EH (cell line): Measurements from ENCODE around the gene TRIM61.
"Not testable (repeated sequence)": the region's sequence is repeated elsewhere in the genome, so short reads cannot be mapped to it uniquely, and the experiment has no call there.

Experiments
- DNase-seq: peaks from one replicate; pipeline ENCODE4 v3.0.0-alpha.2; 2015; ENCODE audit warnings: low read depth

Gene TRIM61

DNA sequence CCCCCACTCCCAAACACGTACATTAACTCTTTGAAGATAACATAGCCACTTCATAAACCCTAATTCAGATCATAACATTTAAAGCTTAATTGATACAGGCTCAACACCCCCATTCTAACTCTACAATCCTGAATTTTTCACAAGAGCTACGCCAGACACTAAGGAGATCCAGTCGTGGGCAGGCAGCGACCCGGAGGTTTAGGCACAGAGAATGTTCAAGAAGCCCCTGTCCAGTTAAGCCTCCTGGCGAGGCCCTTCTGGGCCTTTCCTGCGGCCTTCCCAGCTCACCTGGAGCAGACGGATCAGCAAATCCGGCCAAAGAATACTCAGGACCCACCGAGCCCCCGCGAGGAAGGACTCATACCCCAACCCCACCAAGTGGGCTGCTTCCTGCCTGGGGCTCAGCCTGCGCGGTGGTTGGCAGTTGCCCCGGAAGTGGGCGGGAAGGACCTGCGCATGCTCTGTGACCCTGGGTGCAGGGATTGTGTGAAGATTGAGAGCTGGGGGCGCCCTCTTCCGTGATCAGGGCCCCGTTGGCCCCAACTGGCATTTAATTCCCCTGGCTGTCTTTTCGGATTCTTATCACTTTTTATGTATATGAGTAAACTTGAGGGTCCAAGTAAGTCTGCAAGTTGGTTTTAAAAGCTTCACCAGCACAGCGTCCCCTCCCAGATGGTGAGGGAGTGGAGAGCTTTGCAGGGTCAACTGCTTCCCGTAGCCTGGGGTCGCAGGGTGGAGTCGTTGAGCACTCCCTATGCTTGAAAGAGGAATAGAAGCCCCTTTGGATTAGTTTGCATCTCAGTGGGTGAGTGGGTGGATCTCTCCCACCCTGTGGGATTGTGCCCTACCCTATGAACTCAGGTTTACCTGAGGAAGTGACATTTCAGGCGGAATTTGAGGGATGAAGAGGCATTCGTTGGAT is at the start of gene TRIM61:
Gene TRIM61, minus strand, starts transcription at position 415 of the 922 bp plus-strand sequence. CDS start 7,655 bp downstream, outside the sequence.
- peak; percentile 61 for DNase-seq

DNA sequence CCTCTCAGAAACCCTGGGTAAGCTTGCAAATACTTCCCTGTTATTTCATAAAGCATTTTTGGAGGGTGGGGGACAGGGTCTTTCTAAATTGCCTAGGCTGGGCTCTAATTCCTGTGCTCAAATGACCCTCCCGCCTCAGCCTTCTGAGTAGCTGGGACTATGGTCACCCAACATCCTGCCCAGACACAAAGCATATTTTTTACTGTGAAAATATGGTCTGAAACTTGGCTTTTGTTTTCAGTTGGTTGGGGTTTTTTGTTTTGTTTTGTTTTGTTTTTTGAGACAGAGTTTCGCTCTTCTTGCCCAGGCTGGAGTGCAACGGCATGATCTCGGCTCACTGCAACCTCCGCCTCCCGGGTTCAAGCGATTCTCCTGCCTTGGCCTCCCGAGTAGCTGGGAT is 48.3 kb upstream of the TRIM61 start:
- not testable (repeated sequence) for DNase-seq

- not testable (repeated sequence) for DNase-seq
Measured at GRCh38 chr4:165019995-165020394, 42.5 kb upstream of the TRIM61 start.

- peak; percentile 6 for DNase-seq
Measured at GRCh38 chr4:165016971-165017370, 39.5 kb upstream of the TRIM61 start.

DNA sequence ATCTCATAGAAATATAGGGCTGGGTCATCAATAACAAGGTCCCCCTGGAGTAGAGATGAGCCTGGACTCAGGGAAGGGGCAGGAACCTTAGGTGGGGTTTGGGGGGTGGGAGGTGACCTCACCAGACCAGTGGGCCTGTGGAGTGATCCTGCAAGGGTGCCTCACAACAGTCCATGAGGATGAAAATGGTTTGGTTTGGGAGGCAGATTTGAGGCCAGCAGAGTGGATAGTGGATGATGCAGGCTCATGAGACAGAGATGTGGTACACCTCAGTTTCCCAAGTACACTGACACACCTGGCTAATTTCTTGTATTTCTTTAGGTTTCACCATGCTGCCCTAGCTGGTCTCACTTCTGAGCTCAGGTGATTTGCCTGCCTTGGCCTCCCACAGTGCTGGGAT is 36.2 kb upstream of the TRIM61 start:
- no peak for DNase-seq

DNA sequence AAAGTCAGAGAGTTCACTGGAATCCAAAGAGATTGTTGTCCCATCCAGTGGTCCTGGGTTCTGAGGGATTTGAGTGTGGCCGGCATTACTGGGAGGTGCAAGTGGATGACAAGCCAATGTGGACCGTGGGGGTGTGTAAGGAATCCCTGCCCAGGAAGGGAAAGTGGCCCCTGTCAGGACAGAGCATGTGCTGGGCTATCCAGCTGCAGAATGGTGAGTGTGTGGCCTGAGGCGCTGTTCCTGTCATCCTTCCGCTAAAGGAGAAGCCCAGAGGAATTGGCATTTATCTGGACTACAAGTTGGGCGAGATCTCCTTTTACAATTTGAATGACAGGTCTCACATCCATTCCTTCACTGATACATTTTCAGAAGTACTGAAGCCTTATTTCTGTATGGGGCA is 33.9 kb upstream of the TRIM61 start:
- no peak for DNase-seq

DNA sequence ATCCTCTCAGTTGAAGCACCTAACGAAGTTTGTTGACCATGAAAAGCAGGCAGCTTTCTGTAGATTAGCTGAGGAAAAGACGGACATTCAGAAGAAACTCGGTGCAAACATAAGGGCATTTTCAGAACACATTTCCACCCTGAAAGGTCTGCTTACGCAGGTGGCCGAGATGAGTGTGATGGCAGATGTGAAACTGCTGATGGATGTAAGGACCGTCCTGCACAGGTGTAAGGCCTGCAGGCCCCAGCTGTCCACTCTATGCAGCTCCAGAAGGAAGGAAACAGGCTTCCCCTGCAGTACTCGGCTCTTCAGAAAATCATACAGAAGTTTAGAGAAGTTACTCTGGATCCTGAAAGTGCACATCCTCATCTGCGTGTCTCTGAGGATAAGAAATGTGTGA is 33.5 kb upstream of the TRIM61 start:
- no peak for DNase-seq

DNA sequence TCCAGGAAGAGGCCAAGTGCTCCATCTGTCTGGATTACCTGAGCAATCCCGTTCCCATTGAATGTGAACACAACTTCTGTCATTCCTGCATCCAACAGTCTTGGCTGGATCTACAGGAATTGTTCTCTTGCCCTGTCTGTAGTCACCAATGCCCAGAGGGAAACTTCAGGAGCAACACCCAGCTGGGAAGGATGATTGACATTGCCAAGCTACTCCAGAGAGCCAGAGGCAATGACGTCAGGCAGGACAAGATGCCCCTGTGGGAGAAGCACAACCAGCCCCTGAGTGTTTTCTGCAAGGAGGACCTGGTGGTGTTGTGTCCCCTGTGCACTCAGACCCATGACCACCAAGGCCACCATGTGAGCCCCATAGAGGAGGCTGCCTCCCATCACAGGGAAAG is 33.0 kb upstream of the TRIM61 start:
- DNase-seq, result no peak

- no peak for DNase-seq
Measured at GRCh38 chr4:165009493-165010227, 32.2 kb upstream of the TRIM61 start.

DNA sequence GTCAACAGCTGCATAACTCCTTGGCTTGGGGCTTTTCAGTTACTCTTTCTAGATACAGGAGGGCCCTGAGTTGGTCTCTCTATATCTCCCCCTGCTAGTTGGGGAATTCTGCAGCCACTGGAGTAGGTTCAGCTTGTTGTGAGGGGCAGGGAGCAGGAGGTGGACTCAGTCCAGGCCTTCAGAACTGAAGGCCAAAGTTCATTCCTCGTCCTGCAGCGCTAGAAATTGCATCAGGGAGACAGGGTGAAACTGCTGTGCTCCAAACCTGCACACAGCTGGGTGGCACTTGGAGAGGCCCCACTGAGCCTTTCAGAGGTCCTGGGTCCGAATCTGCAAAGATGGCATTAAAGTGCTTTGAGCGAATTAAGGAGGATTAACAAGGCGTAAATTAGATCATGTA is 29.4 kb upstream of the TRIM61 start:
- DNase-seq, result no peak

- DNase-seq, result no peak
Measured at GRCh38 chr4:165006456-165006855, 29.0 kb upstream of the TRIM61 start.

GRCh38 chr4:165005352-165005925 is 28.0 kb upstream of the TRIM61 start:
- no peak for DNase-seq

GRCh38 chr4:165001957-165002356 is 24.5 kb upstream of the TRIM61 start:
- DNase-seq, result not testable (repeated sequence)

DNA sequence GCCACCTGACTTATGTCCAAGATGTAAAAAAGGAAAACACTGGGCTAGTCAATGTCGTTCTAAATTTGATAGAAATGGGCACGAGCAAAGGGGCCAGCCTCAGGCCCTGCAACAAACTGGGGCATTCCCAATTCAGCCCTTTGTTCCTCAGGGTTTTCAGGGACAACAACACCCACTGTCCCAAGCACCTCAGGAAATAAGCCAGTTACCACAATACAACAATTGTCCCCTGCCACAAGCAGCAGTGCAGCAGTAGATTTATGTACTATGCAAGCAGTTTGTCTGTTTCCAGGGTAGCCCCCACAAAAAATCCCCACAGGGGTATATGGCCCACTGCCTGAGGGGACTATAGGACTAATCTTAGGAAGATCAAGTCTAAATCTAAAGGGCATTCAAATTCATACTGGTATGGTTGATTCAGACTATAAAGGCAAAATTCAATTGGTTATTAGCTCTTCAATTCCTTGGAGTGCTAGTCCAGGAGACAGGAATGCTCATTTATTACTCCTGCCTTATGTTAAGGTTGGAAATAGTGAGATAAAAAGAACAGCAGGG is 21.1 kb upstream of the TRIM61 start:
- DNase-seq, result not testable (repeated sequence)

GRCh38 chr4:164997941-164998340 is 20.5 kb upstream of the TRIM61 start:
- DNase-seq, result no peak

DNA sequence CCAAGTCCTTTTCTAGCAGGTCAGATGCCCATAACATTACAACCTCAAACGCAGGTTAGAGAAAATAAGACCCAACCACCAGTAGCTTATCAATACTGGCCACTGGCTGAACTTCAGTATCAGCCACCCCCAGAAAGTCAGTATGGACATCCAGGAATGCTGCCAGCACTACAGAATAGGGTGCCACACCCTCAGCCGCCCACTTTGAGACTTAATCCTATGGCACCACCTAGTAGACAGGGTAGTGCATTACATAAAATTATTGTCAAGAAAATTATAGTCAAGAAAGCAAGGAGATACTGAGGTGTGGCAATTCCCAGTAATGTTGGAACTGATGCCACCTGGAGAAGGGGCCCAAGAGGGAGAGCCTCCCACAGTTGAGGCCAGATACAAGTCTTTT is 19.9 kb upstream of the TRIM61 start:
- peak; percentile 13 for DNase-seq

GRCh38 chr4:164996123-164996522 is 18.7 kb upstream of the TRIM61 start:
- DNase-seq, result not testable (repeated sequence)

GRCh38 chr4:164990786-164991185 is 13.3 kb upstream of the TRIM61 start:
- not testable (repeated sequence) for DNase-seq

DNA sequence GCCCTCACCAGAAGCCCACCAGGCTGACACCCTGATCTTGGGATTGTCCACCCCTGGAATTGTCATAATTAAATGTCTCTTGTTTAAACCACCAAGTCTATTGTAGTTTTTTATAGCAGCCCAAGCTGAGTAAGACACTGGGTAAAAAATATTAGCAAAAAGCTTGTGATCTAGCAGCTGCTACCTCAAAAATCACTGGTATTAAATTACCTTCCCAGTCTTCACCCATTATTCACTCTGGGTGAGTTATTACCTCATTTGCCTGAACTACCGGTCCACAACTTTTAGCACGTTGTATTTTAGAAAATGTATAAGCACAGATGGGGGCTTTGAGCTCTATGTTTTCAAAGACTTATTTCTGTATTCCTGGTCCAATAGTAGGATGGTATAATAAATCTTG is 12.0 kb upstream of the TRIM61 start:
- DNase-seq, result no peak

GRCh38 chr4:164971929-164972328 is 5.5 kb downstream of the TRIM61 start:
- not testable (repeated sequence) for DNase-seq

DNA sequence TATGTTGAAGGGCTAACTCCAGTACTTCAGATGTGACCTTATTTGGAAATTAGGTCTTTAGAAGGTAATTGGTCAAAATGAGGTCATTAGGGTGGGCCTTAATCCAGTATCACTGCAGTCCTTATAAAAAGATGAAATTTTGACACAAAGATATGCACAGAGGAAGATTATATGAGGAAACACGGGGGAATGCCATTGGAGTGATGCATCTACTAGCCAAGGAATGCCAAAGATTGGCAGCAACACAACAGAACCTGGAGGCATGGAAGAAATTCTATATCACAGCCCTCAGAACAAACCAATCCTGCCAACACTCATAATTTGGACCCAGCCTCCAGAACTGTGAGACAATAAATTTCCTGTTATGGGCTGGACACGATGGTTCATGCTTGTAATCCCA is 17.6 kb downstream of the TRIM61 start:
- peak; percentile 61 for DNase-seq

DNA sequence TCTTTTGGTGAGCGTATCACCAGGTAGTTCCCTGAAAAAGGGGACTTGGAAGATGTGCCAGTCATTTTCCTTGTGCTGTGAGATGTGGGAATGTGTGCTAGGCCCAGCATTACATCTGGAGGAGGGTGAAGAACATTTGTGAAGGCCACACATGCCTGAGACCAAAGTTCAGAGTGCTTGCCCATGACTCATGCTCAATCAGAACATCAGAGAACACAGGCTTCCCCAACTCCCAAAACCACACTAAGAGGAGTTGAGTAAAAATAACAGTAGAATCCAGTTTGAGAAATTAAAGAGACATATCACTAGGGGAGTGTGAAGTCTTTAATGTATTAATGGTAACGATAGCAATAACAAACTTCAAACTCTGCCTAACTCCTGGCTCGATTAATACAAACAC is 18.0 kb downstream of the TRIM61 start:
- DNase-seq, result peak; percentile 63
